ENCODE results near the gene HDAC3. TPM values are rescaled to one million over a fixed set of nuclear protein-coding genes. Genes with fewer than 3 reads are reported as not detected.
A peak's percentile ranks its signal among the peaks of the same experiment; 100 is the strongest.

Gene HDAC3
- total RNA-seq, 1 experiment from 2014 or later, result 91.9 TPM

DNA sequence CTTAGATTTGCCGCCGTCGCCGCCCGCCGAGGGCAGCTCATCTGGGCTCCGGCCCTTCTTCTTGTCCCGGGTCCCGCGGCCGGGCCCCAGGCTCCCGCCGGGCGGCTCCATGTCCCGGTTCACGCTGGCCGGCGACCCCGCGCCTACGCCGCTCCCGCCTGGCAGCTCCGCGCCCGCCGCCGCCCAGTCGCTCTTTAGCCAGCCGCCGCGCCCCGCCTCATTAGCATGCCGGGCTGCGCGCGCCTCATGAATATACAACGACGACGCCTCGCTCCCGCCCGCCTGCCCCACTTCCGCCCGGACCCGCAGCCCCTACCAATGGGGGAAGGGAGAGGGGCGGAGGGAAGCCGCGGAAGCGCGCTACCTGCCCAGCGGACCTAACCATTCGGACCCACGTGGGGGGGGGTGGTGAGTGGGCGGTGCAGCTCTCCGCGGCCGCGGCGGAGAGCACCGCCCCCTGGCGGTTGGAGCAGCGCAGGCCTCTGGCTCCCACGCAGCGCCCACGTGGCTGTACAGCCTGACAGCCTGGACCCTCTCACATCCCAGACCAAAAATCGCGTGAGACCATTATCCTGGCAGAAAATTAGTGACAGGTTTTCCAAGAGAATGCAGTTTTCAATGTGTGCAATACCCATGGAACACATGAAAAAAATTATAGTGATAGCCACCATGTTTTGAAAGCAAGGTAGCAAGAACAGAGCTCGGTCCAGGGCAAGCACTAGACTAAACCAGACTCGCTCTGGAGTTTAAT is 17.7 kb downstream of the HDAC3 start, which contains the start of gene DIAPH1 (continued):
- TF ChIP-seq, protein P1, sequence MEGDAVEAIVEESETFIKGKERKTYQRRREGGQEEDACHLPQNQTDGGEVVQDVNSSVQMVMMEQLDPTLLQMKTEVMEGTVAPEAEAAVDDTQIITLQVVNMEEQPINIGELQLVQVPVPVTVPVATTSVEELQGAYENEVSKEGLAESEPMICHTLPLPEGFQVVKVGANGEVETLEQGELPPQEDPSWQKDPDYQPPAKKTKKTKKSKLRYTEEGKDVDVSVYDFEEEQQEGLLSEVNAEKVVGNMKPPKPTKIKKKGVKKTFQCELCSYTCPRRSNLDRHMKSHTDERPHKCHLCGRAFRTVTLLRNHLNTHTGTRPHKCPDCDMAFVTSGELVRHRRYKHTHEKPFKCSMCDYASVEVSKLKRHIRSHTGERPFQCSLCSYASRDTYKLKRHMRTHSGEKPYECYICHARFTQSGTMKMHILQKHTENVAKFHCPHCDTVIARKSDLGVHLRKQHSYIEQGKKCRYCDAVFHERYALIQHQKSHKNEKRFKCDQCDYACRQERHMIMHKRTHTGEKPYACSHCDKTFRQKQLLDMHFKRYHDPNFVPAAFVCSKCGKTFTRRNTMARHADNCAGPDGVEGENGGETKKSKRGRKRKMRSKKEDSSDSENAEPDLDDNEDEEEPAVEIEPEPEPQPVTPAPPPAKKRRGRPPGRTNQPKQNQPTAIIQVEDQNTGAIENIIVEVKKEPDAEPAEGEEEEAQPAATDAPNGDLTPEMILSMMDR (IDR thresholded peaks at IDR 0.05 in 2 of 3, conservative IDR thresholded peaks at IDR 0.05 in 1 of 3; ENCODE audit: borderline replicate concordance in 1 of 3, insufficient read depth in 1 of 3, low read depth in 2 of 3, low read length in 2 of 3), result peak; percentile 95 to 99 (median 96)
- TF ChIP-seq, protein P2, sequence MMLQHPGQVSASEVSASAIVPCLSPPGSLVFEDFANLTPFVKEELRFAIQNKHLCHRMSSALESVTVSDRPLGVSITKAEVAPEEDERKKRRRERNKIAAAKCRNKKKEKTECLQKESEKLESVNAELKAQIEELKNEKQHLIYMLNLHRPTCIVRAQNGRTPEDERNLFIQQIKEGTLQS (IDR thresholded peaks at IDR 0.05), result no peak

DNA sequence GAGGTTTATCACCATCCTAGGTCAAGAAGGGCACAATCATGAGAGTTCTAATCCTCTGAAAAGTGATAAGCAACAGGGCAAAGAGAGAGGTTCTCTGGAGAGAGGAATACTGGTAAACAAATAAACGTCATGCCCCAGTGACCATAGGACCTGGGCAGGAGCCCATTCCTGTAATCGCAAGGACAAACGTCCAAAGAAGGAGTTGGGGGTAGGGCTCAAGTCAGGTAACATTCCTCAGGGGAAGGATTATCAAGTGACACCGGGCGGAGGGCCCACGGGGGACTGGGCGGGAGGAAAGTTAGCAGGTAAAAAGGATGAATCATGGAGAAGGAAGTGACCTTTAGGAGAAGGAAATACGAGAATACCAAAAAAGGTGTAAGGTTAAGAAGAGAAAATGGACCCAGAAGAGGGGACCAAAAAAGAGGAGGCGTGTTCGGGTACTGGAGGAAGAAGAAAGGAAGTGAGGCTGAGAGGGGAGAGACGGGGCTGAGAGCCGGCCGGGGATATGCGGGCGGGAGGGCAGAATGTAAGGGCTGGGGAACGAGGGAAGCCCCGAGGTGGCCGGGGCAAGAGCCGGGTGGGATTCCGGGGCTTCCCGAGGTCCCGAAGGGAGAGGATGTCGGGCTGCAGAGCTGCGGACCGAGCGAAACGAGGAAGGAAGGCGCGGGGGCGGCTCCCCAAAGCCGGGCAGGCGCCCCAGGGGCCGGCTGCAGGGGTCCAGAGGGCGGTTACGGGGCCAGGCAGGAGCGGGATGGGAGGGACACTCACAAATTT is 18.4 kb downstream of the HDAC3 start:
- no TSS peak for BruUV-seq (replicated peaks)
- POLR2A ChIA-PET, result interaction anchor here (0.8 to 1.6 kb wide), 4 partner anchors 15 to 654 kb away, joined by 3 to 14 read pairs (median 4); partner anchors contain the start of genes HDAC3 and RELL2
- TF ChIP-seq POLR2A (IDR thresholded peaks at IDR 0.05; ENCODE audit: borderline replicate concordance, extremely low read depth, insufficient read depth, insufficient read length), result no peak
- TF ChIP-seq TCF7L2 (IDR thresholded peaks at IDR 0.05; ENCODE audit: borderline replicate concordance, extremely low read depth, insufficient read depth, insufficient read length), result no peak
- peak; percentile 52 for TF ChIP-seq POLR2AphosphoS5 (IDR thresholded peaks at IDR 0.05; ENCODE audit: low read depth, low read length)
- TF ChIP-seq SRF (IDR thresholded peaks at IDR 0.05; ENCODE audit: low read depth), result peak; percentile 66
- TF ChIP-seq, protein P3, sequence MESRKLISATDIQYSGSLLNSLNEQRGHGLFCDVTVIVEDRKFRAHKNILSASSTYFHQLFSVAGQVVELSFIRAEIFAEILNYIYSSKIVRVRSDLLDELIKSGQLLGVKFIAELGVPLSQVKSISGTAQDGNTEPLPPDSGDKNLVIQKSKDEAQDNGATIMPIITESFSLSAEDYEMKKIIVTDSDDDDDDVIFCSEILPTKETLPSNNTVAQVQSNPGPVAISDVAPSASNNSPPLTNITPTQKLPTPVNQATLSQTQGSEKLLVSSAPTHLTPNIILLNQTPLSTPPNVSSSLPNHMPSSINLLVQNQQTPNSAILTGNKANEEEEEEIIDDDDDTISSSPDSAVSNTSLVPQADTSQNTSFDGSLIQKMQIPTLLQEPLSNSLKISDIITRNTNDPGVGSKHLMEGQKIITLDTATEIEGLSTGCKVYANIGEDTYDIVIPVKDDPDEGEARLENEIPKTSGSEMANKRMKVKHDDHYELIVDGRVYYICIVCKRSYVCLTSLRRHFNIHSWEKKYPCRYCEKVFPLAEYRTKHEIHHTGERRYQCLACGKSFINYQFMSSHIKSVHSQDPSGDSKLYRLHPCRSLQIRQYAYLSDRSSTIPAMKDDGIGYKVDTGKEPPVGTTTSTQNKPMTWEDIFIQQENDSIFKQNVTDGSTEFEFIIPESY (IDR thresholded peaks at IDR 0.05; ENCODE audit: extremely low read depth, insufficient replicate concordance, low read length), result no peak
- peak; percentile 8; the same call in 1 of the 2 replicates for TF ChIP-seq SIN3A (IDR thresholded peaks at IDR 0.05; ENCODE audit: low read depth)
- TF ChIP-seq YY1 (IDR thresholded peaks at IDR 0.05; ENCODE audit: extremely low read depth, insufficient replicate concordance, low read depth, low read length), result peak; percentile 72
- TF ChIP-seq SP1 (IDR thresholded peaks at IDR 0.05; ENCODE audit: low read depth), result peak; percentile 43
- TF ChIP-seq CBX3 (IDR thresholded peaks at IDR 0.05; ENCODE audit: low read depth), result peak; percentile 73; the same call in 1 of the 2 replicates
- TF ChIP-seq, protein P4, sequence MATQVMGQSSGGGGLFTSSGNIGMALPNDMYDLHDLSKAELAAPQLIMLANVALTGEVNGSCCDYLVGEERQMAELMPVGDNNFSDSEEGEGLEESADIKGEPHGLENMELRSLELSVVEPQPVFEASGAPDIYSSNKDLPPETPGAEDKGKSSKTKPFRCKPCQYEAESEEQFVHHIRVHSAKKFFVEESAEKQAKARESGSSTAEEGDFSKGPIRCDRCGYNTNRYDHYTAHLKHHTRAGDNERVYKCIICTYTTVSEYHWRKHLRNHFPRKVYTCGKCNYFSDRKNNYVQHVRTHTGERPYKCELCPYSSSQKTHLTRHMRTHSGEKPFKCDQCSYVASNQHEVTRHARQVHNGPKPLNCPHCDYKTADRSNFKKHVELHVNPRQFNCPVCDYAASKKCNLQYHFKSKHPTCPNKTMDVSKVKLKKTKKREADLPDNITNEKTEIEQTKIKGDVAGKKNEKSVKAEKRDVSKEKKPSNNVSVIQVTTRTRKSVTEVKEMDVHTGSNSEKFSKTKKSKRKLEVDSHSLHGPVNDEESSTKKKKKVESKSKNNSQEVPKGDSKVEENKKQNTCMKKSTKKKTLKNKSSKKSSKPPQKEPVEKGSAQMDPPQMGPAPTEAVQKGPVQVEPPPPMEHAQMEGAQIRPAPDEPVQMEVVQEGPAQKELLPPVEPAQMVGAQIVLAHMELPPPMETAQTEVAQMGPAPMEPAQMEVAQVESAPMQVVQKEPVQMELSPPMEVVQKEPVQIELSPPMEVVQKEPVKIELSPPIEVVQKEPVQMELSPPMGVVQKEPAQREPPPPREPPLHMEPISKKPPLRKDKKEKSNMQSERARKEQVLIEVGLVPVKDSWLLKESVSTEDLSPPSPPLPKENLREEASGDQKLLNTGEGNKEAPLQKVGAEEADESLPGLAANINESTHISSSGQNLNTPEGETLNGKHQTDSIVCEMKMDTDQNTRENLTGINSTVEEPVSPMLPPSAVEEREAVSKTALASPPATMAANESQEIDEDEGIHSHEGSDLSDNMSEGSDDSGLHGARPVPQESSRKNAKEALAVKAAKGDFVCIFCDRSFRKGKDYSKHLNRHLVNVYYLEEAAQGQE (IDR thresholded peaks at IDR 0.05; ENCODE audit: low read depth), result no peak

More for the DNA sequence above, 18.4 kb downstream of the HDAC3 start:
- ATAC-seq (peak; percentile 55), DNase-seq (ENCODE audit: low read depth, low spot score) (peak; percentile 70)
- H3K4me2 ChIP-seq (ENCODE audit: low read length), result peak overlapping the region; percentile 79
- CTCF ChIA-PET, result interaction anchor here (0.8 to 2.7 kb wide), 14 partner anchors 9 to 395 kb away, joined by 3 to 72 read pairs (median 4); partner anchors contain the start of genes FCHSD1, HDAC3, PCDHB14 and RELL2
- H3K4me3 ChIP-seq (replicated peaks in 1 of 2; ENCODE audit: low read depth in 1 of 2, low read length in 2 of 2), result peak overlapping the region; percentile 68 to 85
- peak overlapping the region; percentile 87 for H3K27ac ChIP-seq (ENCODE audit: low read depth, low read length)
- H4K20me1 ChIP-seq (ENCODE audit: insufficient read depth), result peaks cover 20% of the 10 kb centered on the region; the same call in 1 of the 2 replicates
- no peaks in the 10 kb centered on the region for H3K9me3 ChIP-seq (ENCODE audit: control insufficient read depth in 1 of 2, insufficient read depth in 1 of 2, low read depth in 1 of 2, low read length in 2 of 2)
- peak overlapping the region; percentile 96 for H3K9ac ChIP-seq (ENCODE audit: low read length)
- peaks cover 52% of the 10 kb centered on the region for H3K79me2 ChIP-seq (ENCODE audit: insufficient read depth, low read length)
- peaks cover 6 to 25% of the 10 kb centered on the region in 2 experiments for H3K4me1 ChIP-seq (ENCODE audit: control insufficient read depth in 1 of 2, insufficient read depth in 2 of 2, low read length in 2 of 2)
- intact Hi-C loops (cut with micrococcal nuclease), result loop anchor here (5.0 kb wide), 1 partner anchor 1441 kb away; the partner anchor contains the start of gene CYSTM1
- H3K9me2 ChIP-seq (ENCODE audit: insufficient read depth), result no peaks in the 10 kb centered on the region
- no peak overlapping the region for H2AFZ ChIP-seq (ENCODE audit: low read depth, low read length, poor library complexity, severe bottlenecking)
- H3K27me3 ChIP-seq (ENCODE audit: insufficient read depth, low read length), result no peaks in the 10 kb centered on the region
- RAD21 ChIA-PET (ENCODE audit: low non-redundant PET in 1 of 2, low total read pairs in 2 of 2, uncharacterized antibody in 2 of 2, unreplicated experiment in 2 of 2), result interaction anchor here (0.7 to 1.5 kb wide), 4 partner anchors 19 to 26 kb away, joined by 3 to 5 read pairs (median 4); partner anchors contain the start of genes RELL2 (in 2 of the 2) and HDAC3 (in 1 of the 2)
- peaks cover 4 to 19% of the 10 kb centered on the region in 2 experiments; a peak in 2 of 4 replicates for H3K36me3 ChIP-seq (ENCODE audit: control insufficient read depth in 1 of 2, insufficient read depth in 2 of 2, low read length in 2 of 2)
